ENCODE results near the gene ACTL10.
"Not testable (repeated sequence)": the region's sequence is repeated elsewhere in the genome, so short reads cannot be mapped to it uniquely, and the experiment has no call there.

Gene ACTL10

GRCh38 chr20:33694639-33695012, 27.9 kb downstream of the ACTL10 start:
- TF ChIP-seq HDGF (IDR thresholded peaks at IDR 0.05; ENCODE audit: borderline replicate concordance) (no peak), TARDBP (IDR thresholded peaks at IDR 0.05) (no peak), NFRKB (IDR thresholded peaks at IDR 0.05) (no peak)
- ChIA-PET POLR2A (interaction anchor here (1.0 to 1.6 kb wide), 3 partner anchors 9 to 25 kb away, joined by 3 to 7 read pairs (median 4); partner anchors contain the start of gene PXMP4), CTCF (interaction anchor here (0.8 kb wide), 1 partner anchor 9 kb away, joined by 3 read pairs; no protein-coding TSS in a partner anchor)
- DNase-seq (ENCODE audit: extremely low spot score), result no peak

GRCh38 chr20:33696448-33696847, 29.7 kb downstream of the ACTL10 start:
- DNase-seq (ENCODE audit: extremely low spot score), result no peak
- TF ChIP-seq ELF4 (IDR thresholded peaks at IDR 0.05) (no peak), FOXK2 (IDR thresholded peaks at IDR 0.05) (no peak), PKNOX1 (IDR thresholded peaks at IDR 0.05) (no peak), ARNT (IDR thresholded peaks at IDR 0.05) (no peak), FOXA1 (IDR thresholded peaks at IDR 0.05) (no peak), TARDBP (IDR thresholded peaks at IDR 0.05) (no peak), LEF1 (IDR thresholded peaks at IDR 0.05; ENCODE audit: borderline replicate concordance) (no peak), ZNF384 (IDR thresholded peaks at IDR 0.05) (no peak), BHLHE40 (IDR thresholded peaks at IDR 0.05; ENCODE audit: borderline replicate concordance) (no peak), L3MBTL2 (conservative IDR thresholded peaks at IDR 0.05) (no peak), FOXM1 (IDR thresholded peaks at IDR 0.05; ENCODE audit: borderline replicate concordance) (no peak), CTBP1 (IDR thresholded peaks at IDR 0.05; ENCODE audit: borderline replicate concordance) (no peak)
- ChIA-PET POLR2A (no interaction called here), CTCF (no interaction called here)

GRCh38 chr20:33697129-33697528, 30.4 kb downstream of the ACTL10 start:
- ChIA-PET CTCF (no interaction called here), POLR2A (no interaction called here)
- TF ChIP-seq FOXM1 (IDR thresholded peaks at IDR 0.05; ENCODE audit: borderline replicate concordance) (no peak), TARDBP (IDR thresholded peaks at IDR 0.05) (no peak), NFRKB (IDR thresholded peaks at IDR 0.05) (no peak), FOXA1 (IDR thresholded peaks at IDR 0.05) (no peak), FOXK2 (IDR thresholded peaks at IDR 0.05) (no peak), ZNF384 (IDR thresholded peaks at IDR 0.05) (no peak), SP1 (IDR thresholded peaks at IDR 0.05) (no peak), ELF4 (IDR thresholded peaks at IDR 0.05) (no peak), L3MBTL2 (conservative IDR thresholded peaks at IDR 0.05) (no peak), BHLHE40 (IDR thresholded peaks at IDR 0.05; ENCODE audit: borderline replicate concordance) (no peak), HDGF (IDR thresholded peaks at IDR 0.05; ENCODE audit: borderline replicate concordance) (no peak), LEF1 (IDR thresholded peaks at IDR 0.05; ENCODE audit: borderline replicate concordance) (no peak), SUZ12 (IDR thresholded peaks at IDR 0.05) (no peak), CTBP1 (IDR thresholded peaks at IDR 0.05; ENCODE audit: borderline replicate concordance) (no peak)
- DNase-seq (ENCODE audit: extremely low spot score), result no peak

GRCh38 chr20:33698966-33699365, 32.2 kb downstream of the ACTL10 start:
- DNase-seq (ENCODE audit: extremely low spot score); POLR2A ChIA-PET; CTCF ChIA-PET: not testable (repeated sequence)

- CTCF ChIA-PET; POLR2A ChIA-PET; DNase-seq (ENCODE audit: extremely low spot score): not testable (repeated sequence)
These were observed 34.1 kb downstream of the ACTL10 start for GRCh38 chr20:33700696-33701441.

- POLR2A ChIA-PET, result no interaction called here
- TF ChIP-seq TARDBP (IDR thresholded peaks at IDR 0.05) (no peak), ZNF384 (IDR thresholded peaks at IDR 0.05) (no peak), ARNT (IDR thresholded peaks at IDR 0.05) (no peak), CTBP1 (IDR thresholded peaks at IDR 0.05; ENCODE audit: borderline replicate concordance) (no peak), NFRKB (IDR thresholded peaks at IDR 0.05) (no peak), HDGF (IDR thresholded peaks at IDR 0.05; ENCODE audit: borderline replicate concordance) (no peak), FOXA1 (IDR thresholded peaks at IDR 0.05) (no peak), SP1 (IDR thresholded peaks at IDR 0.05) (no peak), PKNOX1 (IDR thresholded peaks at IDR 0.05) (no peak), LEF1 (IDR thresholded peaks at IDR 0.05; ENCODE audit: borderline replicate concordance) (no peak), FOXM1 (IDR thresholded peaks at IDR 0.05; ENCODE audit: borderline replicate concordance) (no peak), BHLHE40 (IDR thresholded peaks at IDR 0.05; ENCODE audit: borderline replicate concordance) (no peak), ELF4 (IDR thresholded peaks at IDR 0.05) (no peak), L3MBTL2 (conservative IDR thresholded peaks at IDR 0.05) (no peak), SUZ12 (IDR thresholded peaks at IDR 0.05) (no peak), FOXK2 (IDR thresholded peaks at IDR 0.05) (no peak)
- CTCF ChIA-PET, result no interaction called here
- no peak for DNase-seq (ENCODE audit: extremely low spot score)
These were observed 35.1 kb downstream of the ACTL10 start for GRCh38 chr20:33701629-33702450.

- ChIA-PET CTCF (no interaction called here), POLR2A (no interaction called here)
- TF ChIP-seq FOXK2 (IDR thresholded peaks at IDR 0.05) (no peak), ELF4 (IDR thresholded peaks at IDR 0.05) (no peak), ZNF384 (IDR thresholded peaks at IDR 0.05) (no peak), NFRKB (IDR thresholded peaks at IDR 0.05) (no peak)
These were observed 36.1 kb downstream of the ACTL10 start for GRCh38 chr20:33702861-33703260.

More at GRCh38 chr20:33702861-33703260, 36.1 kb downstream of the ACTL10 start:
- no peak for DNase-seq (ENCODE audit: extremely low spot score)

Measured in HEK293T (cell line).